GM12878 (cell line): ENCODE data around the gene C19orf67. TPM values are rescaled to one million over a fixed set of nuclear protein-coding genes. Genes with fewer than 3 reads are reported as not detected.

Source experiments
- ATAC-seq: fragments of 200-7000 bp; cut with Tn5 transposase; 3 replicates; pipeline ENCODE4 v1.9.1; 2020; ENCODE audit warnings: mild to moderate bottlenecking, moderate library complexity
- BruUV-seq: library from RNA; stranded (reverse); fragments of 400-500 nt; replicated peaks from 2 replicates; lab custom pipeline; 2021; lab: Mats Ljungman, UMichigan
- CTCF ChIA-PET: fragments of 300-600 bp; sonication (Branson Sonifier 250); formaldehyde crosslinking; extraction: SDS; loops from one replicate; lab custom pipeline; 2021; ENCODE audit warnings: inconsistent platforms; lab: Yijun Ruan, JAX
- POLR2A ChIA-PET: fragments of 350-600 bp; formaldehyde crosslinking; extraction: SDS; loops from one replicate; lab custom pipeline; 2021; ENCODE audit warnings: inconsistent platforms; lab: Charles Lee
- RAD21 ChIA-PET: fragments of 300-600 bp; sonication (Branson Sonifier 250); formaldehyde crosslinking; loops from one replicate; lab custom pipeline; 2023; ENCODE audit warnings: antibody characterized with exemption; ENCODE audit not compliant: unreplicated experiment; lab: Charles Lee
- SMC1A ChIA-PET: fragments of 300-600 bp; sonication (Branson Sonifier 250); formaldehyde crosslinking; loops from one replicate; lab custom pipeline; 2023; ENCODE audit not compliant: unreplicated experiment, uncharacterized antibody; lab: Charles Lee
- DNase-seq: peaks from one replicate; pipeline ENCODE4 v3.0.0-alpha.2; 2011; ENCODE audit warnings: low read depth, low spot score
- FAIRE-seq: peaks from 3 replicates; lab custom pipeline; 2011; peaks lifted over from hg19 to GRCh38; lab: Jason Lieb, UNC
- H2AFZ ChIP-seq: 2 replicates; pipeline ENCODE4 v1.6.0; 2011; ENCODE audit warnings: low read depth, low read length, control low read depth; ENCODE audit not compliant: control insufficient read depth
- H3K27ac ChIP-seq: 2 replicates; pipeline ENCODE4 v1.5.1; 2011; ENCODE audit warnings: control low read depth; ENCODE audit not compliant: control insufficient read depth, insufficient read depth
- H3K27me3 ChIP-seq, 2 experiments: replicated peaks in 1 of 2; 2 replicates each; pipeline versions ENCODE4 v1.6.0 to v1.6.1; 2011; ENCODE audit warnings: low read length in 1 of 2; ENCODE audit not compliant: control insufficient read depth in 2 of 2, insufficient read depth in 2 of 2
- H3K36me3 ChIP-seq, 2 experiments: 2 replicates each; pipeline ENCODE4 v1.5.1; 2011; ENCODE audit warnings: low read length in 1 of 2; ENCODE audit not compliant: control insufficient read depth in 2 of 2, insufficient read depth in 2 of 2
- H3K4me1 ChIP-seq: 2 replicates; pipeline ENCODE4 v1.6.1; 2011; ENCODE audit warnings: mild to moderate bottlenecking, low read length, moderate library complexity, mixed read lengths; ENCODE audit not compliant: control insufficient read depth, insufficient read depth
- H3K4me2 ChIP-seq: 2 replicates; pipeline ENCODE4 v1.6.0; 2011; ENCODE audit warnings: control low read depth; ENCODE audit not compliant: control insufficient read depth, insufficient read depth
- H3K4me3 ChIP-seq: fragments of 200-600 bp; sonication (generic); 2 replicates; pipeline ENCODE4 v1.5.1; 2016
- H3K79me2 ChIP-seq: 2 replicates; pipeline ENCODE4 v1.6.0; 2011; ENCODE audit warnings: low read length; ENCODE audit not compliant: control insufficient read depth, insufficient read depth
- H3K9ac ChIP-seq: 2 replicates; pipeline ENCODE4 v1.8.0; 2011; ENCODE audit warnings: low read length, control low read depth, mixed read lengths; ENCODE audit not compliant: control insufficient read depth, insufficient read depth
- H3K9me3 ChIP-seq: replicated peaks from 3 replicates; pipeline ENCODE4 v1.5.1; 2011; ENCODE audit warnings: mild to moderate bottlenecking, low read length; ENCODE audit not compliant: control insufficient read depth, insufficient read depth
- H4K20me1 ChIP-seq: 2 replicates; pipeline ENCODE4 v1.6.0; 2011; ENCODE audit not compliant: control insufficient read depth, insufficient read depth
- CBFB ChIP-seq: IDR thresholded peaks from 2 replicates; pipeline ENCODE4 v1.6.1; 2016; ENCODE audit warnings: antibody characterized with exemption, low read depth
- JUNB ChIP-seq: IDR thresholded peaks from 2 replicates; pipeline ENCODE4 v1.6.1; 2016; ENCODE audit warnings: antibody characterized with exemption, mild to moderate bottlenecking
- NBN ChIP-seq: fragments of 450-650 bp; IDR thresholded peaks from 2 replicates; pipeline ENCODE4 v1.6.1; 2016
- POLR2A ChIP-seq: IDR thresholded peaks from 2 replicates; pipeline ENCODE4 v1.6.1; 2011; ENCODE audit warnings: low read depth, mild to moderate bottlenecking, low read length
- SMARCA5 ChIP-seq: fragments of 450-650 bp; IDR thresholded peaks from 2 replicates; pipeline ENCODE4 v1.6.1; 2017; ENCODE audit warnings: mild to moderate bottlenecking
- SREBF1 ChIP-seq: IDR thresholded peaks from 2 replicates; pipeline ENCODE4 v1.6.1; 2012; ENCODE audit warnings: mild to moderate bottlenecking, low read length
- WGBS: methylation state at CpG from one replicate; pipeline ENCODE4 v1.1.6; 2016; ENCODE audit warnings: low lambda C conversion rate; ENCODE audit not compliant: insufficient replicate concordance, insufficient coverage; ENCODE audit errors: missing lambda C conversion rate; 5-methylcytosine and 5-hydroxymethylcytosine counted together
- in situ Hi-C: fragments of 300-500 bp; cut with MboI; formaldehyde crosslinking; loops from 9 replicates; pipeline ENCODE4 v1.14.3; 2018; ENCODE audit warnings: mixed read lengths
- intact Hi-C: fragments of 100-400 bp; cut with micrococcal nuclease; formaldehyde crosslinking; loops from one replicate; pipeline ENCODE4 v1.14.2; 2022; ENCODE audit not compliant: unreplicated experiment
- polyA plus RNA-seq, 11 experiments: library from polyadenylated mRNA; depleted of rRNA in 4 of 11; unstranded in 6 of 11; stranded (reverse) in 5 of 11; fragments of >200 nt; fragmentation: Nextera tagmentation in 4 of 11; fragmentation: Illumina TruSeq in 1 of 11; extraction: Ambion mirVana in 4 of 11; extraction: Trizol in 1 of 11; gene quantifications; 1 replicate in 1 of 11; 2 replicates in 10 of 11; pipeline versions ENCODE4 v1.2.1 to v1.2.3, GENCODE V29; 2011 to 2016; ENCODE audit warnings: inconsistent platforms in 2 of 11, missing spikeins in 2 of 11, low read depth in 1 of 11
- total RNA-seq, 4 experiments: library from RNA; depleted of rRNA in 3 of 4; stranded (reverse); fragments of >200 nt in 3 of 4; fragmentation: Illumina TruSeq in 1 of 4; extraction: Trizol in 1 of 4; gene quantifications; 2 replicates each; pipeline versions ENCODE4 v1.2.1 to v1.2.3, GENCODE V29; 2013 to 2021
- TF ChIP-seq, protein P1 (sequence below), 3 experiments: IDR thresholded peaks in 2 of 3; conservative IDR thresholded peaks in 1 of 3; 2 replicates each; pipeline ENCODE4 v1.5.1; 2011; ENCODE audit warnings: low read depth in 3 of 3, low read length in 3 of 3, mild to moderate bottlenecking in 3 of 3, control low read depth in 2 of 3, moderate library complexity in 2 of 3, inconsistent platforms in 1 of 3, mixed read lengths in 1 of 3; ENCODE audit not compliant: control insufficient read depth in 2 of 3, insufficient read depth in 1 of 3; ENCODE audit errors: extremely low read depth in 1 of 3
- TF ChIP-seq, protein P2 (sequence below): fragments of 450-650 bp; IDR thresholded peaks from 2 replicates; pipeline ENCODE4 v1.6.1; 2017; ENCODE audit warnings: low read depth, mild to moderate bottlenecking, moderate library complexity
- TF ChIP-seq, protein P3 (sequence below): IDR thresholded peaks from 2 replicates; pipeline ENCODE4 v1.6.1; 2011; ENCODE audit warnings: mild to moderate bottlenecking, low read depth, low read length, moderate library complexity; ENCODE audit not compliant: insufficient replicate concordance

C19orf67 gene
- total and polyA plus RNA-seq, 10 of the 15 experiments (the other 5 are each of a cell fraction or from before 2014, with no cell fraction given) = 0.14 TPM; not detected in 9

DNA sequence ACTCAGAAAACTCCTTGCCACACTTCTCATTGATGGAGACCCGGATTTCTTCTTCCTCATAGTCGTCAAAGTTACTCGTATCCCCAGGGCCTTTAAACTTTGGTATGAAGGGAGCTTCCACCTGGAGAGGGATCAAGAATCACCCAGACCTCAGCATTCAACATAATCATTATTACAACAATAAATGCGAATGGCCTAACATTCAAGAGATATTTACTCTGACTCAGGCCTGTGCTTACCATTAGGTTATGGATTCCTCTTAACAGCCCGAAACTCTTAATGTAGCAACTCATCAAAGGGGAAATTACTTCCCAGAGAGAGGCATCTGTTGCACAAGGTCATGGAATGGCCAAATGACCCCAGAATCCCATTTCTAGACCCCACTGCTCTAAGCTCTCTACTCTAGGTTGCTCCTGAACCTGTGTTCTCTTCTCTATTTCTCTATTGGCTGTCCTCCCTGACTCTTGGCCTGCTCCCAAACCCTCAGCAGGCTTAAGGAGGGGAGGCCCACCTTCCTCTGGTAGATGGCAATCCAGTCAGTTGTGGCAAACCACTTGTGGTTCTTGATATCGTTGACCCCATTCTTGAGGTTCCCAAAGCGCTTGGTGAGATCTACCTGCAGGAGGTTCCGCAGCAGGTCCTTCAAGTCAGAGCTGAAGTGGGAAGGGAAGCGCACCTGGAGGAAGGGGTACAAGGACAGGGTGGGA, 7.7 kb upstream of the C19orf67 start:
- H3K4me1 ChIP-seq = peaks cover 7% of the 10 kb centered on the region; the same call in 1 of the 2 replicates
- peak; percentile 46; the same call in 1 of the 2 replicates for TF ChIP-seq SMARCA5
- TF ChIP-seq SREBF1 = no peak
- POLR2A ChIA-PET = interaction anchor here (0.5 to 4.1 kb wide), 3 partner anchors 11 to 327 kb away, joined by 3 to 23 read pairs (median 4); no protein-coding TSS in a partner anchor
- H2AFZ ChIP-seq = no peak overlapping the region
- intact Hi-C loops = no loop called here
- H3K9ac ChIP-seq = no peak overlapping the region
- SMC1A ChIA-PET = no interaction called here
- no peak overlapping the region for H3K27ac ChIP-seq
- CTCF ChIA-PET = interaction anchor here (1.1 to 1.2 kb wide), 2 partner anchors 21 to 43 kb away, joined by 4 to 5 read pairs; partner anchors contain the start of gene ASF1B
- peaks cover 2 to 13% of the 10 kb centered on the region in 2 experiments for H3K36me3 ChIP-seq
- in situ Hi-C loops = no loop called here
- peaks cover 2% of the 10 kb centered on the region; the same call in 1 of the 3 replicates for H3K9me3 ChIP-seq
- H3K4me3 ChIP-seq = no peak overlapping the region
- RAD21 ChIA-PET = interaction anchor here (0.8 kb wide), 1 partner anchor 11 kb away, joined by 4 read pairs; no protein-coding TSS in a partner anchor
- WGBS = 94% methylated on average over 9 of the region's 9 CpGs
- H3K4me2 ChIP-seq = no peak overlapping the region
- no peak for DNase-seq
- peaks cover 6% of the 10 kb centered on the region for H3K79me2 ChIP-seq
- peak; percentile 64 for FAIRE-seq
- ATAC-seq = no peak
- BruUV-seq = no TSS peak
- no peaks in the 10 kb centered on the region for H3K27me3 ChIP-seq
- H4K20me1 ChIP-seq = no peaks in the 10 kb centered on the region

DNA sequence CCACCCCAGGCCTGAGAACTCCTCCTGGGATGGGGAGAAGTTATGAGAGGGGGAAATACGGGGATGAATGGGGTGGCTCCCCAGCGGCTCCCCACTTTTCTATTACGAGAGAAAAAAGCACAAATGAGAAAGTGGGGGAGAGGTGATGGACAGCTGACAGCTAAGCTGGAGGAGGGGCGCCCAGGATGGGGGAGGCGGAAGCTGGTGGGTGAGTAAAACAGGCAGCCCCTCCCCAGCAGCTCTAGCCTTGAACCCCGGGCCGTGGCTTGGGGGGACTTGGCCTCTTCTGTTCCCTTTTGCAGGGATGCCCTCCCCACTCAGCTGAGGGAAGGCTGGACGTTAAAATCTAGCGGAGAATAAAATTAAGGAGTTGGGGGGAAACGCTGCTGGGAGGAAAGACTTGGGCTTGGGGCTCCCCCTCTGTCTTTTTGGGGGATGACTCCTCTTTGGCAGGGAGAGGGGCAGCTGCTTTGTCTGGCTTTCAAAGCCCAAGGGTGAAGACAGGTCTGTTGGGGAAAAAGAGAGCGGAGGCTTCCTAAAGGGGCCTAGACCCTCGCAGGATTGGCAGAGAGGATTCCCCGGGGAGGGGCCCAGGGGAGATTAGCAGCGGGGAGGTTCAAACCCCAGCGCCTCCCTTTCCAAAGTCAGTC, 6.4 kb upstream of the C19orf67 start:
- WGBS = 8% methylated on average over 15 of the region's 15 CpGs
- in situ Hi-C loops (no loop called here), intact Hi-C loops (no loop called here)
- peaks cover 7% of the 10 kb centered on the region; the same call in 1 of the 2 replicates for H3K4me1 ChIP-seq
- no peaks in the 10 kb centered on the region for H4K20me1 ChIP-seq
- peaks cover 2% of the 10 kb centered on the region; the same call in 1 of the 3 replicates for H3K9me3 ChIP-seq
- CTCF ChIA-PET = interaction anchor here (0.6 to 1.3 kb wide), 7 partner anchors 9 to 226 kb away, joined by 3 to 6 read pairs (median 3); partner anchors contain the start of gene ASF1B
- FAIRE-seq (peak; percentile 82), DNase-seq (no peak), ATAC-seq (peak; percentile 43)
- POLR2A ChIA-PET = interaction anchor here (1.1 to 4.1 kb wide), 2 partner anchors 10 to 21 kb away, joined by 3 to 23 read pairs; a partner anchor contains a TSS
- peak overlapping the region; percentile 45 for H2AFZ ChIP-seq
- SMC1A ChIA-PET = interaction anchor here (1.0 to 1.7 kb wide), 3 partner anchors 9 to 25 kb away, joined by 3 to 5 read pairs (median 5); partner anchors contain the start of gene PRKACA
- H3K27ac ChIP-seq = peak overlapping the region; percentile 82
- H3K4me3 ChIP-seq = peak overlapping the region; percentile 100
- BruUV-seq = TSS peak; percentile 54
- H3K4me2 ChIP-seq = peak overlapping the region; percentile 85
- no peaks in the 10 kb centered on the region for H3K27me3 ChIP-seq
- RAD21 ChIA-PET = interaction anchor here (1.0 to 1.6 kb wide), 4 partner anchors 9 to 45 kb away, joined by 4 to 8 read pairs (median 6); partner anchors contain the start of gene ASF1B
- H3K36me3 ChIP-seq = peaks cover 4 to 5% of the 10 kb centered on the region in 2 experiments
- H3K9ac ChIP-seq = peak overlapping the region; percentile 76
- H3K79me2 ChIP-seq = peaks cover 6% of the 10 kb centered on the region
- TF ChIP-seq, protein P1, sequence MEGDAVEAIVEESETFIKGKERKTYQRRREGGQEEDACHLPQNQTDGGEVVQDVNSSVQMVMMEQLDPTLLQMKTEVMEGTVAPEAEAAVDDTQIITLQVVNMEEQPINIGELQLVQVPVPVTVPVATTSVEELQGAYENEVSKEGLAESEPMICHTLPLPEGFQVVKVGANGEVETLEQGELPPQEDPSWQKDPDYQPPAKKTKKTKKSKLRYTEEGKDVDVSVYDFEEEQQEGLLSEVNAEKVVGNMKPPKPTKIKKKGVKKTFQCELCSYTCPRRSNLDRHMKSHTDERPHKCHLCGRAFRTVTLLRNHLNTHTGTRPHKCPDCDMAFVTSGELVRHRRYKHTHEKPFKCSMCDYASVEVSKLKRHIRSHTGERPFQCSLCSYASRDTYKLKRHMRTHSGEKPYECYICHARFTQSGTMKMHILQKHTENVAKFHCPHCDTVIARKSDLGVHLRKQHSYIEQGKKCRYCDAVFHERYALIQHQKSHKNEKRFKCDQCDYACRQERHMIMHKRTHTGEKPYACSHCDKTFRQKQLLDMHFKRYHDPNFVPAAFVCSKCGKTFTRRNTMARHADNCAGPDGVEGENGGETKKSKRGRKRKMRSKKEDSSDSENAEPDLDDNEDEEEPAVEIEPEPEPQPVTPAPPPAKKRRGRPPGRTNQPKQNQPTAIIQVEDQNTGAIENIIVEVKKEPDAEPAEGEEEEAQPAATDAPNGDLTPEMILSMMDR (IDR thresholded peaks at IDR 0.05 in 2 of 3, conservative IDR thresholded peaks at IDR 0.05 in 1 of 3; ENCODE audit: control insufficient read depth in 2 of 3, extremely low read depth in 1 of 3, insufficient read depth in 1 of 3, low read depth in 3 of 3, low read length in 3 of 3) = peak in 2 of 3 experiments; percentile 9 to 21; a peak in 2 of 6 replicates
- TF ChIP-seq POLR2A = peak; percentile 0; the same call in 1 of the 2 replicates
- TF ChIP-seq JUNB = peak; percentile 11; the same call in 1 of the 2 replicates
- no peak for TF ChIP-seq CBFB
- TF ChIP-seq, protein P2, sequence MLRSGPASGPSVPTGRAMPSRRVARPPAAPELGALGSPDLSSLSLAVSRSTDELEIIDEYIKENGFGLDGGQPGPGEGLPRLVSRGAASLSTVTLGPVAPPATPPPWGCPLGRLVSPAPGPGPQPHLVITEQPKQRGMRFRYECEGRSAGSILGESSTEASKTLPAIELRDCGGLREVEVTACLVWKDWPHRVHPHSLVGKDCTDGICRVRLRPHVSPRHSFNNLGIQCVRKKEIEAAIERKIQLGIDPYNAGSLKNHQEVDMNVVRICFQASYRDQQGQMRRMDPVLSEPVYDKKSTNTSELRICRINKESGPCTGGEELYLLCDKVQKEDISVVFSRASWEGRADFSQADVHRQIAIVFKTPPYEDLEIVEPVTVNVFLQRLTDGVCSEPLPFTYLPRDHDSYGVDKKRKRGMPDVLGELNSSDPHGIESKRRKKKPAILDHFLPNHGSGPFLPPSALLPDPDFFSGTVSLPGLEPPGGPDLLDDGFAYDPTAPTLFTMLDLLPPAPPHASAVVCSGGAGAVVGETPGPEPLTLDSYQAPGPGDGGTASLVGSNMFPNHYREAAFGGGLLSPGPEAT = peak; percentile 60; the same call in 1 of the 2 replicates
- TF ChIP-seq NBN = peak; percentile 20; the same call in 1 of the 2 replicates
- TF ChIP-seq, protein P3, sequence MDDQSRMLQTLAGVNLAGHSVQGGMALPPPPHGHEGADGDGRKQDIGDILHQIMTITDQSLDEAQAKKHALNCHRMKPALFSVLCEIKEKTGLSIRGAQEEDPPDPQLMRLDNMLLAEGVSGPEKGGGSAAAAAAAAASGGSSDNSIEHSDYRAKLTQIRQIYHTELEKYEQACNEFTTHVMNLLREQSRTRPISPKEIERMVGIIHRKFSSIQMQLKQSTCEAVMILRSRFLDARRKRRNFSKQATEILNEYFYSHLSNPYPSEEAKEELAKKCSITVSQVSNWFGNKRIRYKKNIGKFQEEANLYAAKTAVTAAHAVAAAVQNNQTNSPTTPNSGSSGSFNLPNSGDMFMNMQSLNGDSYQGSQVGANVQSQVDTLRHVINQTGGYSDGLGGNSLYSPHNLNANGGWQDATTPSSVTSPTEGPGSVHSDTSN = peak; percentile 89
